ENCODE measurements around the gene SCD5.
"Not testable (repeated sequence)": the region's sequence is repeated elsewhere in the genome, so short reads cannot be mapped to it uniquely, and the experiment has no call there.

Gene SCD5

DNA sequence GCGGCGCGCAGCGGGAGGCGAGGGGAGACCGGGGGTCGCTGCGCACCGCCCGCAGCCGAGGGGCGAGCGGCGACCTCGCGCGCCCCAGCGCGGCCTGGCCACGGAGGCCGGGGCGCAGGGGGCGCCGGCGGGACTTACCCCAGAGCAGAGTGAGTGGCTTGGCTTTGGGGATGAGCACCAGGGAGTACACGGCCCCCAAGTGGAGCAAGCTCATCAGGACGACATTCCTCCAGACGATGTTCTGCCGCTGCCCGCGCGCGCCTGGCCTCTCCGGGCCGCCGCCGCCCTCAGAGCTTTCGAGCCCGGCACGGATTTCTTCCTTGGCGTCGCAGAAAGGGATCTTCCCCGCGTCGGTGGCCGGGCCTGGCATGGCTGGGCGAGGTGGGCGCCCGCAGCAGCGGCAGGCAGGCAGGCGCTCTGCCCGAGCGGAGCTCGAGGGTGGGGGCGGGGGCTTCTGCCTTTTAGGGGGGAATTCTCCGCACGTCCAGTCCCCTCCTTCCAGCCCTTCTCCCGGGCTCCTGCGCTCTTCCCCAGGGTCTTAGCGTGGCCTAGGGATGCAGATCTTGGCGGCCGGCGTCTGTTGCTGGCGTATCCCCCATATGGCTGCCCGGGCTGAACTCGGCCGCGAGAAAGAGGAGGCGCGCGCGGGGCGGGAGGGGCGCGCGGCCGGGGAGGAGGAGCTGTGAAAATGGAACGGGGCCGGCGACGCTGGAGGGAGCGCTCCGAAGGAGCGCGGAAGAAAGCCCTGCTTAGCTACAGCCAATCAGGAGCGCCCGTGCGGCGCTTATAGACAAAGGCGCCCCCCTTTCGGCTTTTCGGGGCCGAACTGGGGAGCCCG is at the start of gene SCD5:
Gene SCD5 (minus strand): TSS at position 629 of the 838 bp plus-strand sequence. CDS start 259 bp downstream, at position 370.
- peak in 1 of 2 experiments; percentile 1 for DNase-seq

DNA sequence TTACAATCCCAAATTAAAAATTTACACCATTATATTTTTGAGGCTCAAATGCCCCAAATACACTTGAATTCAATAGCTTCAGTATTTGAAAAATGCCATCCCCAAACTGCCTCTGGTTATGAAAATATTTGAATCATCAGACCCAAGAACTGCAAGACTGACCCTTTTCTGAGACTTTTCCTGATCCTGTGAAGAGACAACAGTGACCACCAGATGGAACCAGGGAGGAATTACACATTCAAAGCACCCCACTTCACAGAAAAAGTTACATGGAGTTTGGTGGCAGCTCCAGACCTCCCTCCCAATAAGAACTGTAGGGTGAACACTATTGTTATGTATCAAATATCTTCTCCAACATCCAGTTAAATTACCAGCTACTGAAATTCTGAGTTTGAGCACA is 44.0 kb upstream of the SCD5 start:
- no peak for DNase-seq

GRCh38 chr4:82839624-82840023 is 41.0 kb upstream of the SCD5 start:
- DNase-seq, result no peak

DNA sequence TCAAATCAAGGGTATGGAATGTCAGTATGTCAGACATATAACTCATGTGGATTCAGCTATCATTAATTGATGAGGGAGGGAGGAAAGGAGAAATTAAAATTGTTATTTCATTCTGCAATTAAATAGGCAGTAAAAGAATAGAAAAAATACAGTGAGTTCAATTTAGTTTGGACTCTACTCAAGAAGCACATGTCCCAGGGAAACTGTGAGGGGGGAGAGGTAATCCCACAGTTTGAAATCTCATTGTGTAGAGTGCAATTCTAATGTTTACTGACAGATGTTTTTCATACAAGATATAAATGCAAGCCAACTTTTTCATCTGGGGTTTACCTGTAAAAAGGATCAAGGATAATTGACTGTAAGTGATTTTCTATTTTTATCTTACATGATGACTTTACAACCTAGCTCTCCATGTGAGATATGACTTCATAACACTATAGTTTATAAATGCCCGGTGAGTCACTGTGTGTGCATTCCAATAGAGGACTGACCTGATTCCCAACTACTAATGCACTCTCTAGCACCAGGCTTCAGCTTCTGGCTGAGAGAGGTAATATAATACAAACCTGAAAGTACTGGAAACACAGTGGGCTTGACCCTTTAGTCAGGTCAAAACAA is 35.2 kb upstream of the SCD5 start:
- DNase-seq, result no peak

GRCh38 chr4:82833060-82833459 is 34.5 kb upstream of the SCD5 start:
- not testable (repeated sequence) for DNase-seq

DNA sequence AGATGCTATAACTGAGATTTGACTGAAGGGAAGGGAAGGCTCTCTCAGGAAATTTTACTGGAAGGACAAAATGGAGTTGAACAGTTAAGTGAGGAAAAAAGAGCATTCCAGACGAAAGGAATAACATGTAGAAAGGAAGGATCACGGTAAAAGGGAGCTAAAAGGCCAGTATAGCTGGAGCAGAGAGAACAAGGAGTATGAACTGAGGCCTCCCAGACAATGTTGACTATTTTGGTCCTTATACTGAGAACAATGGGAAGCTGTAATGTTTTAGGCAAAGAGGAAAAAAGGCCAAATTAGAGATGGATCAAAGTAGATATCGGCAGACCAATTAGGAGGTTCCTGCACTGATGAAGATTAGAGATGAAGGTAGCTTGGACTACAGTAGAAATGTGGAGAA is 26.8 kb upstream of the SCD5 start:
- DNase-seq, result no peak

GRCh38 chr4:82823062-82823461 is 24.5 kb upstream of the SCD5 start:
- DNase-seq, result no peak

DNA sequence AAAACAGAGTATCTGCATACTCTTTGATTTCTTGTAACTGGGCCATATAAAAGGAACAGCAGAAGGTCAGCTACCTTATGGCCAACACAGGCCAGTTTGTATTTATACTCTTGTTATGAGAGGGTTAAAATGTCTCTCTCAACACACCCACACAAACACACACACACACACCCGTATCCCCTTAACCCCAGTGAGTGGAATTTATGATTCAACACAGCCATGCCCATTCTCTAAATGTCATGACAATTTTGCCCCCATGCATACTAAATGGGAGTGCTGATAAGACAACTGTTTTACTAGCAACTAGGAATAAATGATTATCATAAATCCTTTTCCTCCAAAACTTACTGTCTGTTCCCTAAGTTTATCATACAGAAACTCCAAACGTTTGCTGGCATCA is 22.1 kb upstream of the SCD5 start:
- no peak for DNase-seq

DNA sequence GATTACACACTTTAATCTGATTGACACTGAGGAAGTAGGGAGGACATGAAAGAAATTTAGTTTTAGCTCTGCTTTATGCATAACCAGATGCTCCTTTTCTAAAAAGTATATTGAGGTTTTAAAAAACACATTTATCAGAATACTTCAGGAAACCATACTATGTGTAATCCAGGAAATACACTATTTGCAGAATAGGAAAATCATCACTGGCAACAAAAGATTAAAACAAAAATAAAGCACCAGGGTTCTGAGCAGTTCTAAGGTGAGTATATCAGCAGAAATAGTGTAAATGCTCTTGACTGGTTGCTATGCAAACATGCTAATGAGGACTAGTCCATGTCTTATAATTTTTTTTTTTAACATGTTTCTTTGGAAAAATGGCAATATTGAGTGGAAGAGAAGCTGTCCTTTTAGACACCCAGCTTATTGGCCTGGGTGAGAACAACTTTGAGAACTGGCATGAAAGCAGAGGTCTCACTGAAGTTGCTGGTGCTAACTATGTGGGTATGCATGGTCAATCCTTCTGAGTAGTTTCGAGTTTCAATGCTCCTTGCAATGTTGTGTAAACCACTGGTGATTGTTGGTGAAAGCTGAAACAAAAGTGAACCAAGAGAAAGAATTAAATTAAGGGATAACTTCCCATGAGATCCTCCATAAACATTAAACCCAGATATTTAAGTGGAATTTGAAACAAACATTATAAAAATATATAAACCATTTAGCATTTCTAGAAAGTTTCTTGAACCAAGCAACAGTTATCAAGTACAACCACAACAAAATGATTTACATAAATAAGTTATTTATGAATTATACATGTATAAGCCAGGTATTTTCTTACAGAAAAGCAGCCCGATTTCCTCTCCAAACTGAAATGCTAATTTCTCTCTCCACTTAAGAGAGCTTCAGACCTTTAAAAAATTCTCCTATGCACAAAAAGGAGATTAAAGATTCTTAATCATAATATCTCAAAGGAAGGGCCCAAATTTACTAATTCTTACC is 20.4 kb upstream of the SCD5 start:
- no peak for DNase-seq

- DNase-seq, result not testable (repeated sequence)
These were observed 18.3 kb upstream of the SCD5 start for GRCh38 chr4:82816874-82817273.

DNA sequence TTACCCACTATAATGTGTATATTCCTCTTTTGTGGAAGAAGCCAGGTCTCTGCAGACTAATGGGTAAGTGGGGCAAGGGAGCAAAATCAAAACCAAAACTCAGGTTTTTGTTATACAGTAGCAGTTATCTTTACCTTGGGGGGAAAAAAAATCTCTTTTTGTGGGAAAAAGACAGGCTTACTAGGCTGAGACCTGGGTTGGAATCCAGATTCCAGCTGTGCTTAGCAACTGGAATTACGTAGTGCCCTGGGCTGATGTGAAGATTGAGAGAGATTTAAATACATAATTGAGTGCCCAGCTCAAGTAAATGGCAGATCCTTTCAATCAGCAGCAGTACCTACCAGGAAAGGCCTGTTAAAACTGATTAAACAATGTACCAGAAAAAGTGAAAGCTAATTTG is 15.4 kb upstream of the SCD5 start:
- DNase-seq, result no peak

DNA sequence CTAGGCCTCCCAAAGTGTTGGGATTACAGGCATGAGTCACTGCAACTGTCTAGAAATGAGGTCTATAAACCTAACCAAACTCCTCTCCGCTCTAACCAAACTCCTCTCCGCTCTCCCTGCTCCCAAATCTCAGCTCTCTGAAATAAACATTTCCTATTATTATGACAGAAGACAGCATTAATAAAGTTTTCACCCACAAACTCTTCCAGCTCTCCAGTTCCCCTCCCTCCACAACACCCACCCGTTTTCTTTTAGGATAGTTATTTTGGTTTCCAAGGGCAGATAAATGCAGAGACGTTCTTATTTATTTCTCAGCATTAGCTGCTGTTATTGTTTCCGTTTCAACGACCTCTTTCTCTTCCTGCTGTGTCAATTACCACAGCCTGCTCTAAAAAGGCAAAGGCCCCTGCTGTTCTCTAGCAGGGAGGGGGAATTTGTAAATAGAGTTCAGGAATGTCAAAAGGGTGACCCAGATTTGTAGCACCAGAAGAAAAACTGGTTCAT is 13.3 kb upstream of the SCD5 start:
- DNase-seq, result no peak

DNA sequence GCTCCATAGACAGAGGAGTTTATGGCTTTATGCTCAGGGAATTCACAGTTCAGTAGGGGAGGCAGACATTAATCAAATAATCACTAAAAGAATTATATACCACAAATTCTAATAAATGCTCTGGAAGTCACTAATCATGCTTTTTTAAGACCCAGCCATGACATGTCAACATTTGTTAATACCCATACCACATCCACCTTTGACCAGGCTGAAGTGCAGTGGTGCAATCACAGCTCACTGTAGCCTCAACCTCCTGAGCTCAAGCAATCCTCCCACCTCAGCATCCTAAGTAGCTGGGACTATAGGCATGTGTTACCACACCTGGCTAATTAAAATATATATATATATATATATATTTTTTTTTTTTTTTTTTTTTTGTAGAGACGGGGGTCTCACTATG is 12.8 kb upstream of the SCD5 start:
- DNase-seq, result no peak

- no peak for DNase-seq
These were observed 11.6 kb upstream of the SCD5 start for GRCh38 chr4:82810176-82810575.

DNA sequence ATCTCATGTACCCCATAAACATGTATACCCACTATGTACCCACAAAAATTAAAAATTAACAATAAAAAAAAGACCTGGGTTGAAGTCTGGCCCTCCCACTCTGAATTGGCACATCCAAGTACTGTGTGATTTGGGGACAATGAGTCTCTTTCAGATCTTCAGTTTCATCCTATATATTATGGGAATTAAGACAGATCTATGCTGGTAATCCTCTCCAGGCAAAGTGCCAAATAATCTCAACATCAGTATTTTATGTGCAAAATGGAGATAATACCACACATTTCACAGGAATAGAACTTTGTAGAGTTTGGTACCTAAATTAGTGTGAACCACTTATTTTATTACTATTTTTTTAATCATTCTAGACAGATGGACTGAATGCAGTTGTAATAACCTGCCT is 11.0 kb upstream of the SCD5 start:
- no peak for DNase-seq

DNA sequence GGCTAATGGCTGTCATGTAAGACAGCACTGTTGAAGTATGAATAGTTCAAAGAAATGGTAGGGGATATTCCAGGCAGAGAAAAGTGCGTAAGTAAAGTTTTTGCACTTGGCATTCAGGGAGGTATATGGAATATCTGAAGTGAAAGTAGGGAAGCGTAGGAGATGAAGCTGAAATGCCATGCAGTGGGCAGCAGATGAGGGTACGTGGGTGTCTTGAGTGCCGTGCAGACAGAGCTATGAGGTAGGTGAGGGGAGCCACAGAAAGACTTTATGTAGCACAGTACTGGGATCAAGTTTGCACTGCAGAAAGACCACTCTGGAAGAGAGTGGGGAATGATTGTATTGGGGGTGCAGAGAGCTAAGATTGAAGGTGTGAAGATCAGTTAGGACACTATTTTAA is 5.2 kb upstream of the SCD5 start:
- no peak for DNase-seq

- DNase-seq, result no peak
These were observed 4.3 kb upstream of the SCD5 start for GRCh38 chr4:82802911-82803310.

DNA sequence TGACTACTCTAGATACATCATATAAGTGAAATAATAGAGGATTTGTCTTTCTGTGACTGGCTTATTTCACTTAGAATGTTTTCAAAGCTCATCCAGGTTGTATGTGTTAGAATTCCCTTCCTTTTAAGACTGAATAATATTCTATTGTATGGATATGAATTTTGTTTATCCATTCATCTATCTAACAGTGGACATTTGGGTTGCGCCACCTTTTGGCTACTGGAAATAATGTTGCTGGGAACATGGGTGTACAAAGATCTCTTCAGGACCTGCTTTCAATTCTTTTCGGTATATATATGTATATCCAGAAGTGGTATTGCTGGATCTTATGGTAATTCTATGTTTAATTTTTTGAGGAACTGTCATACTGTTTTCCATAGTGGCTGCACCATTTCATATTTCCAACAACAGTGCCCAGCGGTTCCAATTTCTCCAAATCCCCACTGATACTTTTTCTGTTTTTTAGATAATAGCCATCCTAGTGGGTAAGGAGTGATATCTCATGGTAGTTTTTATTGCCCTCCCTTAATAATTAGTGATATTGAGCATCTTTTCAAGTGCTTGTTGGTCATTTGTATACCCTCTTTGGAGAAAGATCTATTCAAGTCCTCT is 3.4 kb upstream of the SCD5 start:
- DNase-seq, result no peak

DNA sequence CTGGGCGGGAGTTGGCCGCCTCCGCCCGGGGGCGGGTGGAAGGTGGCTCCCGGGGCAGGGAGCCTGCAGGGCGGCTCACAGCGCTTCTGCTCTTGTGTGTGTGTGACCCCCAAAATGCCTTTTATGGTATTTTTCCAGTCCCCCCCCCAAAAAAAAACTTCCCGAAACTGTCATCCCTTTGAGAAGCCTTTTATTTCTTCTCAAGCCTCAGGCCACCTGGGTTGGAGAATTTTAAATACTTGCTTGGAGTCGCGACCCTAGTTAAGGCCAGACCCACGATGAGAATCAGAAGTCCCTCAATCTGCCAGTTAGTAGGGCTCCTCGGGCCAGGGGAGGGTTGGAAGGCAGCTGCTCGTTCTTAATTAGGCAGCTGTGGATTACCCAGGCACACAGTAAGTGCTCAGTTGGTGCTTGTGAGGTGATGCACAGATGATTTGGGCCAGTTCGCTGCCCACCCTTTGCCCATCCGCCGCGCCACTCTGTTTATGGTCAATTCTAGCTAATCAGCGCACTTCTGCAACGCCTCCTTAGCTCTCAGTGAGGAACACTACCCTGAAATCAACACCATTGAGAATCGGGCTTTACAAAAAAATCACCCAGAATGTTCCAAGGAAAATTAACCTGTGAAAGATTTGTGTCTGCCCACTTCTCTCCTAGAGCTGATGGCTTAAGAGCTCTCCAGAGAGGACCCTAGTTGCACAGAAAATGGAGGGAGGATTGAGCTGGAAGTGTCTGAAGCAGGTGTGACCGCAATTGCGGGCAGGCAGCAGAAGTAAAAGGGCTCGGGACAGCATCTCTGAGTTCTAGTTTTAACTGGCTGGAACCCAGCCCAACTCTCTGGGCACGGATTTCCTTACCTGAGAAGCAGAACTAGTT is 648 bp upstream of the SCD5 start:
- no peak for DNase-seq

GRCh38 chr4:82797405-82798111 is 1.0 kb downstream of the SCD5 start:
- no peak for DNase-seq

GRCh38 chr4:82797040-82797404 is 1.6 kb downstream of the SCD5 start:
- no peak for DNase-seq
